BE2C (cell line): Measurements from ENCODE around the gene MYCL.
"Not testable (repeated sequence)": the region's sequence is repeated elsewhere in the genome, so short reads cannot be mapped to it uniquely, and the experiment has no call there.

ENCODE experiments used
- DNase-seq: peaks from one replicate; pipeline ENCODE4 v3.0.0-alpha.2; 2020
- H3K27me3 ChIP-seq: fragments of 250-450 bp; sonication (Bioruptor Pico); 2 replicates; pipeline ENCODE4 v1.5.1; 2020; ENCODE audit warnings: mild to moderate bottlenecking
- H3K36me3 ChIP-seq: fragments of 250-450 bp; sonication (Bioruptor Pico); 2 replicates; pipeline ENCODE4 v1.5.1; 2020; ENCODE audit warnings: mild to moderate bottlenecking
- H3K4me1 ChIP-seq: fragments of 250-450 bp; sonication (Bioruptor Pico); 2 replicates; pipeline ENCODE4 v1.5.1; 2020
- H3K4me3 ChIP-seq: 2 replicates; pipeline ENCODE4 v1.5.1; 2011; ENCODE audit warnings: low read depth, low read length
- H3K9me3 ChIP-seq: fragments of 250-450 bp; sonication (Bioruptor Pico); 2 replicates; pipeline ENCODE4 v1.5.1; 2020
- CTCF ChIP-seq: IDR thresholded peaks from 2 replicates; pipeline ENCODE4 v1.5.1; 2012; ENCODE audit warnings: mild to moderate bottlenecking, low read depth, low read length

Gene MYCL

GRCh38 chr1:39872698-39873097 is 29.0 kb downstream of the MYCL start:
- Histone ChIP-seq H3K4me1 (no peaks in the 10 kb centered on the region), H3K27me3 (no peaks in the 10 kb centered on the region), H3K36me3 (no peaks in the 10 kb centered on the region), H3K4me3 (no peak overlapping the region), H3K9me3 (no peaks in the 10 kb centered on the region)
- no peak for TF ChIP-seq CTCF
- no peak for DNase-seq

DNA sequence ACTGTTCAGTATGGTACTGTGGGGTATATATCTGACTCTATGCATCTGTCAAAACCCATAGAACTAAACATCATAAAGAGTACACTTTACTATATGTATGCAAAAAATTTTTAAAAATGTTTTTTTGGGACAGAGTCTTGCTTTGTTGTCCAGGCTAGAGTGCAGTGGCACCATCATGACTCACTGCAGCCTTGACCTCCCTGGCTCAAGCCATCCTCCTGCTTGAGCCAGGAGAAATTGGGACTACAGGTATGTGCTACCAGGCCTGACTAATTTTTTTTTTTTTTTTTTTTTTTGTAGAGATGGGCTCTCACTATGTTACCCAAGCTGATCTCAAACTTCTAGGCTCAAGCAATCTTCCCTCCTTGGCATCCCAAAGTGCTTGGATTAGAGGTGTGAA is 29.9 kb downstream of the MYCL start:
- Histone ChIP-seq H3K36me3 (no peaks in the 10 kb centered on the region), H3K4me1 (no peaks in the 10 kb centered on the region), H3K4me3 (no peak overlapping the region), H3K27me3 (no peaks in the 10 kb centered on the region), H3K9me3 (no peaks in the 10 kb centered on the region)
- no peak for DNase-seq
- TF ChIP-seq CTCF: no peak

DNA sequence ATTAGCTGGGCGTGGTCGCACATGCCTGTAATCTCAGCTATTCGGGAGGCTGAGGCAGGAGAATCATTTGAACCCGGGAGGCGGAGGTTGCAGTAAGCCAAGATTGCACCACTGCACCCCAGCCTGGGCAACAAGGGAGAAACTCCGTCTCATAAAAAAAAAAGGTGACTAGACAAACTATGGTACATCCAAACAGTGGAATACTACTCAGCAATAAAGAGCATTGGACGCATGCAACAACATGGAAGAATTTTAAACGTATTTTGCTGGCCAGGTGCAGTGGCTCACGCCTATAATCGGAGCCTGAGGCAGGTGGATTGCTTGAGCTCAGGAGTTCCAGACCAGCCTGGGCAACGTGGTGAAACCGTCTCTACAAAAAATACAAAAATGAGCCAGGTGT is 30.7 kb downstream of the MYCL start:
- H3K4me1 ChIP-seq, DNase-seq, H3K4me3 ChIP-seq, H3K27me3 ChIP-seq, H3K36me3 ChIP-seq, H3K9me3 ChIP-seq: not testable (repeated sequence)

DNA sequence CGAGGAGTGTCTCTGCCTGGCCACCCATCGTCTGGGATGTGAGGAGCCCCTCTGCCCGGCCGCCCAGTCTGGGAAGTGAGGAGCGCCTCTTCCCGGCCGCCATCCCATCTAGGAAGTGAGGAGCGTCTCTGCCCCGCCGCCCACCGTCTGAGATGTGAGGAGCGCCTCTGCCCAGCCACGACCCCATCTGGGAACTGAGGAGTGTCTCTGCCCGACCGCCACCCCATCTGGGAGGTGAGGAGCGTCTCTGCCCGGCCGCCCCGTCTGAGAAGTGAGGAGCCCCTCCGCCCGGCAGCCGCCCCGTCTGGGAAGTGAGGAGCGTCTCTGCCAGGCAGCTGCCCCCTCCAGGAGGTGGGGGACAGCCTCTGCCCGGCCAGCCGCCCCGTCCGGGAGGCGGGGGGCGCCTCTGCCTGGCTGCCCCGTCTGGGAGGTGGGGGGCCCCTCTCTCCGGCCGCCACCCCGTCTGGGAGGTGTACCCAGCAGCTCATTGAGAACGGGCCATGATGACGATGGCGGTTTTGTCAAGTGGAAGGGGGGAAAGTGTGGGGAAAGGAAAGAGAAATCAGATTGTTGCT is 32.1 kb downstream of the MYCL start:
- H3K4me1 ChIP-seq, H3K9me3 ChIP-seq, H3K36me3 ChIP-seq, DNase-seq, H3K27me3 ChIP-seq, H3K4me3 ChIP-seq: not testable (repeated sequence)

- no peak for DNase-seq
- H3K9me3 ChIP-seq: no peaks in the 10 kb centered on the region
- no peak overlapping the region for H3K4me3 ChIP-seq
- H3K27me3 ChIP-seq: no peaks in the 10 kb centered on the region
- H3K4me1 ChIP-seq: no peaks in the 10 kb centered on the region
- no peak for TF ChIP-seq CTCF
- H3K36me3 ChIP-seq: no peaks in the 10 kb centered on the region
Observed at GRCh38 chr1:39866767-39867166, 35.0 kb downstream of the MYCL start.

GRCh38 chr1:39865762-39866161 is 36.0 kb downstream of the MYCL start:
- DNase-seq: no peak
- Histone ChIP-seq H3K4me3 (no peak overlapping the region), H3K4me1 (no peaks in the 10 kb centered on the region), H3K9me3 (no peaks in the 10 kb centered on the region), H3K27me3 (no peaks in the 10 kb centered on the region), H3K36me3 (no peaks in the 10 kb centered on the region)
- no peak for TF ChIP-seq CTCF

DNA sequence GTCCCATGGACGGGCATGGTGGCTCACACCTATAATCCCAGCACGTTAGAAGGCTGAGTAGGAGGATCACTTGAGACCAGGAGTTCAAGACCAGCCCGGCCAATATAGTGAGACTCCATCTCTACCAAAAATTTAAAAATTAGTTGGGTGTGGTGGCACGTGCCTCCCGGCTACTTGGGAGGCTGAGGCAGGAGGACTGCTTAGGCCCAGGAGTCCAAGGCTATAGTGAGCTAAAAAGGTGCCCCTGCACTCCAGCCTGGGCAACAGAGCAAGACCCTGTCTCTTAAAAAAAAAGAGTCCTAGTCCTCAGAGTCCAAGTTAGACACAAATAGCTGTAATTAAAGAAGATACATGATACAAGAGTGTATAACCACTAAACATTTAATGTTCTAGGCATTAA is 38.5 kb downstream of the MYCL start:
- no peak for TF ChIP-seq CTCF
- no peak overlapping the region for H3K4me3 ChIP-seq
- H3K36me3 ChIP-seq: no peaks in the 10 kb centered on the region

More for the DNA sequence above, 38.5 kb downstream of the MYCL start:
- Histone ChIP-seq H3K4me1 (no peaks in the 10 kb centered on the region), H3K27me3 (no peaks in the 10 kb centered on the region), H3K9me3 (no peaks in the 10 kb centered on the region)
- no peak for DNase-seq
